Activated CD8-positive, alpha-beta T cell treated with anti-CD3 and anti-CD28 coated beads for 36 hours (primary cell): Measurements from ENCODE around the gene CFAP20DC. TPM values are rescaled to one million over a fixed set of nuclear protein-coding genes. Genes with fewer than 3 reads are reported as not detected.

ENCODE experiments used
- ATAC-seq: fragments of 200-7000 bp; cut with Tn5 transposase; one replicate; pipeline ENCODE4 v1.10.0; 2021; ENCODE audit warnings: mild to moderate bottlenecking, moderate library complexity
- CTCF ChIA-PET: fragments of 350-600 bp; sonication (Branson Sonifier 250); formaldehyde crosslinking; loops from one replicate; lab custom pipeline; 2021; ENCODE audit warnings: antibody characterized with exemption; lab: Charles Lee
- POLR2A ChIA-PET: fragments of 350-600 bp; sonication (Branson Sonifier 250); formaldehyde crosslinking; loops from one replicate; lab custom pipeline; 2021; ENCODE audit warnings: antibody characterized with exemption; lab: Charles Lee
- DNase-seq: peaks from one replicate; pipeline ENCODE4 v3.0.0-alpha.2; 2020
- H3K27ac Mint-ChIP-seq: one replicate; pipeline ENCODE4 v1.8.0; 2021; ENCODE audit warnings: mild to moderate bottlenecking, mixed read lengths
- H3K27me3 Mint-ChIP-seq: one replicate; pipeline ENCODE4 v1.8.0; 2021; ENCODE audit warnings: mixed read lengths
- H3K36me3 Mint-ChIP-seq: one replicate; pipeline ENCODE4 v1.8.0; 2021; ENCODE audit warnings: low read depth, mixed read lengths
- H3K4me1 Mint-ChIP-seq: one replicate; pipeline ENCODE4 v1.8.0; 2021; ENCODE audit warnings: low read depth, mixed read lengths
- H3K4me3 Mint-ChIP-seq: one replicate; pipeline ENCODE4 v1.8.0; 2021; ENCODE audit warnings: mild to moderate bottlenecking, moderate library complexity, mixed read lengths
- H3K9me3 Mint-ChIP-seq: one replicate; pipeline ENCODE4 v1.8.0; 2021; ENCODE audit warnings: mixed read lengths
- intact Hi-C: fragments of 100-400 bp; cut with micrococcal nuclease; formaldehyde crosslinking; loops from one replicate; pipeline ENCODE4 v1.10.0; 2022
- total RNA-seq, 2 experiments: library from RNA; stranded (reverse); gene quantifications; one replicate each; pipeline ENCODE4 v1.2.3, GENCODE V29; 2021
- TF ChIP-seq, protein P1 (sequence below): fragments of 200-600 bp; IDR thresholded peaks from one replicate; pipeline ENCODE4 v1.8.0; 2022; ENCODE audit warnings: antibody characterized with exemption, mild to moderate bottlenecking

CFAP20DC gene
- total RNA-seq, 2 experiments from 2014 or later = 1.4 to 1.5 TPM

GRCh38 chr3:58792921-58793451 is 256.8 kb downstream of the CFAP20DC start:
- ChIA-PET POLR2A (no interaction called here), CTCF (no interaction called here)
- no peaks in the 10 kb centered on the region for H3K27me3 Mint-ChIP-seq
- no peak overlapping the region for H3K27ac Mint-ChIP-seq
- no peaks in the 10 kb centered on the region for H3K36me3 Mint-ChIP-seq
- H3K9me3 Mint-ChIP-seq = no peaks in the 10 kb centered on the region
- ATAC-seq = no peak
- intact Hi-C loops = no loop called here
- H3K4me1 Mint-ChIP-seq = no peaks in the 10 kb centered on the region
- DNase-seq = no peak
- TF ChIP-seq, protein P1, sequence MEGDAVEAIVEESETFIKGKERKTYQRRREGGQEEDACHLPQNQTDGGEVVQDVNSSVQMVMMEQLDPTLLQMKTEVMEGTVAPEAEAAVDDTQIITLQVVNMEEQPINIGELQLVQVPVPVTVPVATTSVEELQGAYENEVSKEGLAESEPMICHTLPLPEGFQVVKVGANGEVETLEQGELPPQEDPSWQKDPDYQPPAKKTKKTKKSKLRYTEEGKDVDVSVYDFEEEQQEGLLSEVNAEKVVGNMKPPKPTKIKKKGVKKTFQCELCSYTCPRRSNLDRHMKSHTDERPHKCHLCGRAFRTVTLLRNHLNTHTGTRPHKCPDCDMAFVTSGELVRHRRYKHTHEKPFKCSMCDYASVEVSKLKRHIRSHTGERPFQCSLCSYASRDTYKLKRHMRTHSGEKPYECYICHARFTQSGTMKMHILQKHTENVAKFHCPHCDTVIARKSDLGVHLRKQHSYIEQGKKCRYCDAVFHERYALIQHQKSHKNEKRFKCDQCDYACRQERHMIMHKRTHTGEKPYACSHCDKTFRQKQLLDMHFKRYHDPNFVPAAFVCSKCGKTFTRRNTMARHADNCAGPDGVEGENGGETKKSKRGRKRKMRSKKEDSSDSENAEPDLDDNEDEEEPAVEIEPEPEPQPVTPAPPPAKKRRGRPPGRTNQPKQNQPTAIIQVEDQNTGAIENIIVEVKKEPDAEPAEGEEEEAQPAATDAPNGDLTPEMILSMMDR = no peak
- H3K4me3 Mint-ChIP-seq = no peak overlapping the region

DNA sequence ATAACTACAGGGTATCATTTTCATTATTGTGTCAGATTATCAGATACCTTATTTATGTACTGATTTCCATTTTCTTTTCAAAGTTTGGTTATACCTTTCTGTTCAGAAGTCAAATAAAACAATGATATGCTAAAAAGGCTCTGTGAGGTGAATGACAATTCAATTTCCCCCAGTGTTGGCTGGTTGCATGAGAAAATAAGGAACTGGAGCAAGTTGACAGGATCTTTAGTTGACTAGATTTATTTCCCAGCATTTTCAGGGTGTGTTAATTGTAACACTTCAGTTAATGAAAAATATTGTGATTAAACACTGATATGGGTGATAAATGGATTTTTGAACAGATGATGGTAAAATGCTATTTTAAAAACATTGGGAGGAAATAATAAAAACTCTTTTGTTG is 260.4 kb downstream of the CFAP20DC start:
- no peaks in the 10 kb centered on the region for H3K9me3 Mint-ChIP-seq

GRCh38 chr3:58784888-58785287 is 264.9 kb downstream of the CFAP20DC start:
- Mint-ChIP-seq H3K27me3 (no peaks in the 10 kb centered on the region), H3K27ac (no peak overlapping the region), H3K9me3 (peaks cover 8% of the 10 kb centered on the region), H3K4me1 (no peaks in the 10 kb centered on the region), H3K4me3 (no peak overlapping the region), H3K36me3 (no peaks in the 10 kb centered on the region)
- POLR2A ChIA-PET = no interaction called here
- no peak for ATAC-seq
- CTCF ChIA-PET = no interaction called here
- TF ChIP-seq, protein P1 = no peak
- DNase-seq = no peak
- intact Hi-C loops = no loop called here

More for the DNA sequence above, 260.4 kb downstream of the CFAP20DC start:
- Mint-ChIP-seq H3K4me1 (no peaks in the 10 kb centered on the region), H3K36me3 (no peaks in the 10 kb centered on the region), H3K27ac (no peak overlapping the region), H3K27me3 (no peaks in the 10 kb centered on the region), H3K4me3 (no peak overlapping the region)
- POLR2A ChIA-PET = no interaction called here
- ATAC-seq = no peak
- CTCF ChIA-PET = no interaction called here
- DNase-seq = no peak
- TF ChIP-seq, protein P1 = no peak
- intact Hi-C loops = no loop called here

- ChIA-PET CTCF (no interaction called here), POLR2A (no interaction called here)
- DNase-seq (no peak), ATAC-seq (no peak)
- Mint-ChIP-seq H3K9me3 (peaks cover 13% of the 10 kb centered on the region), H3K4me1 (no peaks in the 10 kb centered on the region), H3K36me3 (no peaks in the 10 kb centered on the region), H3K4me3 (no peak overlapping the region), H3K27me3 (no peaks in the 10 kb centered on the region), H3K27ac (no peak overlapping the region)
- TF ChIP-seq, protein P1 = no peak
- intact Hi-C loops = no loop called here
These were observed 265.4 kb downstream of the CFAP20DC start for GRCh38 chr3:58784425-58784824.

DNA sequence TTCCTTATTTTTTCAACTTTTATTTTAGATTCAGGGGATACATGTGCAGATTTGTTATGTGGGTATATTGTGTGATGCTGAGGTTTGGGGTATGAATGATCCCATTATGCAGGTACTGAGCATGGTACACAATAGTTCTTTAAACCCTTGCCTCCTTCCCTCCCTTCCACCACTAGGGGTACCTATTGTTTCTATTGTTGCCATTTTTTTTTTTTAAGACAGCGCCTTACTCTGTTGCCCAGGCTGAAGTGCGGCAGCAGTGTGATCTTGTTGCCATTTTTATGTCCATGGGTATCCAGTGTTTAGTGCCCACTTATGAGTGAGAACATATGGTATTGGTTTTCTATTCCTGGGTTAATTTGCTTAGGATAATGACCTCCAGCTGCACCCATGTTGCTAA is 266.0 kb downstream of the CFAP20DC start:
- no peak overlapping the region for H3K4me3 Mint-ChIP-seq
- intact Hi-C loops = no loop called here
- H3K36me3 Mint-ChIP-seq = no peaks in the 10 kb centered on the region
- no peaks in the 10 kb centered on the region for H3K27me3 Mint-ChIP-seq
- H3K27ac Mint-ChIP-seq = no peak overlapping the region
- peaks cover 16% of the 10 kb centered on the region for H3K9me3 Mint-ChIP-seq
- no peak for ATAC-seq
- TF ChIP-seq, protein P1 = no peak
- no peaks in the 10 kb centered on the region for H3K4me1 Mint-ChIP-seq
- POLR2A ChIA-PET = no interaction called here
- no peak for DNase-seq
- CTCF ChIA-PET = no interaction called here
